NCI-H2196 (cell line): Measurements from ENCODE around the gene CLEC20A.

Experiments used
- DNase-seq: peaks from one replicate; lab custom pipeline; 2025; ENCODE audit not compliant: unreplicated experiment; lab: John Stamatoyannopoulos, UW

CLEC20A gene

GRCh38 chr1:178477841-178478240 is 18.9 kb downstream of the CLEC20A start:
- DNase-seq, result no peak

- no peak for DNase-seq
Measured at GRCh38 chr1:178477373-178477772, 19.4 kb downstream of the CLEC20A start.

GRCh38 chr1:178472531-178472930 is 24.2 kb downstream of the CLEC20A start:
- DNase-seq, result no peak

- DNase-seq, result no peak
Measured at GRCh38 chr1:178470411-178470960, 26.3 kb downstream of the CLEC20A start.

GRCh38 chr1:178467837-178468236 is 28.9 kb downstream of the CLEC20A start:
- no peak for DNase-seq

GRCh38 chr1:178465011-178465410 is 31.8 kb downstream of the CLEC20A start:
- no peak for DNase-seq

GRCh38 chr1:178464566-178464965 is 32.2 kb downstream of the CLEC20A start:
- DNase-seq, result no peak

GRCh38 chr1:178464141-178464540 is 32.6 kb downstream of the CLEC20A start:
- DNase-seq, result no peak

GRCh38 chr1:178461701-178462100 is 35.1 kb downstream of the CLEC20A start:
- no peak for DNase-seq

GRCh38 chr1:178461104-178461503 is 35.7 kb downstream of the CLEC20A start:
- no peak for DNase-seq

- DNase-seq, result no peak
Measured at GRCh38 chr1:178458203-178458602, 38.6 kb downstream of the CLEC20A start.

GRCh38 chr1:178457651-178458050 is 39.1 kb downstream of the CLEC20A start:
- no peak for DNase-seq

GRCh38 chr1:178456472-178456871 is 40.3 kb downstream of the CLEC20A start:
- DNase-seq, result no peak

GRCh38 chr1:178452013-178452412 is 44.8 kb downstream of the CLEC20A start:
- DNase-seq, result no peak

GRCh38 chr1:178451529-178451928 is 45.2 kb downstream of the CLEC20A start:
- DNase-seq, result no peak

GRCh38 chr1:178450871-178451270 is 45.9 kb downstream of the CLEC20A start:
- DNase-seq, result no peak

GRCh38 chr1:178442925-178443324 is 53.8 kb downstream of the CLEC20A start:
- no peak for DNase-seq

GRCh38 chr1:178438432-178438831 is 58.3 kb downstream of the CLEC20A start:
- DNase-seq, result no peak

- DNase-seq, result no peak
Measured at GRCh38 chr1:178436899-178437298, 59.9 kb downstream of the CLEC20A start.

- no peak for DNase-seq
Measured at GRCh38 chr1:178434899-178435435, 61.8 kb downstream of the CLEC20A start.

- no peak for DNase-seq
Measured at GRCh38 chr1:178434360-178434759, 62.4 kb downstream of the CLEC20A start.
